Osteoblast (primary cell): ENCODE data around the gene C20orf141. TPM values are rescaled to one million over a fixed set of nuclear protein-coding genes. Genes with fewer than 3 reads are reported as not detected.

ENCODE experiments used
- DNase-seq: peaks from one replicate; pipeline ENCODE4 v3.0.0; 2011; ENCODE audit warnings: low spot score, mixed read lengths; ENCODE audit not compliant: insufficient read length; ENCODE audit errors: missing footprints
- H2AFZ ChIP-seq: 2 replicates; pipeline ENCODE4 v1.6.0; 2011; ENCODE audit warnings: mild to moderate bottlenecking, low read length
- H3K27ac ChIP-seq: 2 replicates; pipeline ENCODE4 v1.5.1; 2011; ENCODE audit warnings: mild to moderate bottlenecking, low read depth, low read length, moderate library complexity
- H3K27me3 ChIP-seq: 2 replicates; pipeline ENCODE4 v1.6.0; 2012; ENCODE audit warnings: mild to moderate bottlenecking, control low read depth, inconsistent platforms, low read length, moderate library complexity; ENCODE audit not compliant: insufficient read depth
- H3K36me3 ChIP-seq: 2 replicates; pipeline ENCODE4 v1.5.1; 2011; ENCODE audit warnings: mild to moderate bottlenecking, low read length, control low read depth, moderate library complexity; ENCODE audit not compliant: insufficient read depth
- H3K4me1 ChIP-seq: 2 replicates; pipeline ENCODE4 v1.5.1; 2011; ENCODE audit warnings: mild to moderate bottlenecking, low read length, control low read depth, moderate library complexity; ENCODE audit not compliant: insufficient read depth
- H3K4me2 ChIP-seq: 2 replicates; pipeline ENCODE4 v1.6.0; 2011; ENCODE audit warnings: mild to moderate bottlenecking, low read length; ENCODE audit not compliant: insufficient read depth
- H3K4me3 ChIP-seq: fragments of 200-600 bp; sonication (generic); 3 replicates; pipeline ENCODE4 v1.5.1; 2012; ENCODE audit warnings: mild to moderate bottlenecking, low read length, inconsistent platforms; ENCODE audit not compliant: insufficient read depth
- H3K79me2 ChIP-seq: 2 replicates; pipeline ENCODE4 v1.6.0; 2012; ENCODE audit warnings: mild to moderate bottlenecking, low read length, control low read depth, inconsistent platforms; ENCODE audit not compliant: insufficient read depth
- H3K9me3 ChIP-seq: 2 replicates; pipeline ENCODE4 v1.5.1; 2011; ENCODE audit warnings: low read depth, low read length, control low read depth
- H4K20me1 ChIP-seq: 2 replicates; pipeline ENCODE4 v1.6.0; 2012; ENCODE audit warnings: mild to moderate bottlenecking, low read length, control low read depth; ENCODE audit not compliant: insufficient read depth
- total RNA-seq: library from RNA; depleted of rRNA; stranded (reverse); fragments of >200 nt; gene quantifications from 2 replicates; pipeline ENCODE4 v1.2.3, GENCODE V29; 2012
- TF ChIP-seq, protein P1 (sequence below): IDR thresholded peaks from 2 replicates; pipeline ENCODE4 v1.5.1; 2011; ENCODE audit warnings: mild to moderate bottlenecking, low read depth, low read length, moderate library complexity; ENCODE audit errors: extremely low read depth

The C20orf141 gene
- total RNA-seq, 1 donor = 0.36 TPM

GRCh38 chr20:2846698-2847097, 31.9 kb downstream of the C20orf141 start:
- H2AFZ ChIP-seq = no peak overlapping the region
- no peak overlapping the region for H3K4me2 ChIP-seq
- H3K79me2 ChIP-seq = peaks cover 21% of the 10 kb centered on the region
- TF ChIP-seq, protein P1, sequence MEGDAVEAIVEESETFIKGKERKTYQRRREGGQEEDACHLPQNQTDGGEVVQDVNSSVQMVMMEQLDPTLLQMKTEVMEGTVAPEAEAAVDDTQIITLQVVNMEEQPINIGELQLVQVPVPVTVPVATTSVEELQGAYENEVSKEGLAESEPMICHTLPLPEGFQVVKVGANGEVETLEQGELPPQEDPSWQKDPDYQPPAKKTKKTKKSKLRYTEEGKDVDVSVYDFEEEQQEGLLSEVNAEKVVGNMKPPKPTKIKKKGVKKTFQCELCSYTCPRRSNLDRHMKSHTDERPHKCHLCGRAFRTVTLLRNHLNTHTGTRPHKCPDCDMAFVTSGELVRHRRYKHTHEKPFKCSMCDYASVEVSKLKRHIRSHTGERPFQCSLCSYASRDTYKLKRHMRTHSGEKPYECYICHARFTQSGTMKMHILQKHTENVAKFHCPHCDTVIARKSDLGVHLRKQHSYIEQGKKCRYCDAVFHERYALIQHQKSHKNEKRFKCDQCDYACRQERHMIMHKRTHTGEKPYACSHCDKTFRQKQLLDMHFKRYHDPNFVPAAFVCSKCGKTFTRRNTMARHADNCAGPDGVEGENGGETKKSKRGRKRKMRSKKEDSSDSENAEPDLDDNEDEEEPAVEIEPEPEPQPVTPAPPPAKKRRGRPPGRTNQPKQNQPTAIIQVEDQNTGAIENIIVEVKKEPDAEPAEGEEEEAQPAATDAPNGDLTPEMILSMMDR = no peak
- no peaks in the 10 kb centered on the region for H3K4me1 ChIP-seq
- no peaks in the 10 kb centered on the region for H3K9me3 ChIP-seq
- H3K27me3 ChIP-seq = no peaks in the 10 kb centered on the region
- H3K27ac ChIP-seq = no peak overlapping the region
- no peak for DNase-seq
- no peak overlapping the region for H3K4me3 ChIP-seq
- H3K36me3 ChIP-seq = no peaks in the 10 kb centered on the region
- H4K20me1 ChIP-seq = peaks cover 20% of the 10 kb centered on the region

DNA sequence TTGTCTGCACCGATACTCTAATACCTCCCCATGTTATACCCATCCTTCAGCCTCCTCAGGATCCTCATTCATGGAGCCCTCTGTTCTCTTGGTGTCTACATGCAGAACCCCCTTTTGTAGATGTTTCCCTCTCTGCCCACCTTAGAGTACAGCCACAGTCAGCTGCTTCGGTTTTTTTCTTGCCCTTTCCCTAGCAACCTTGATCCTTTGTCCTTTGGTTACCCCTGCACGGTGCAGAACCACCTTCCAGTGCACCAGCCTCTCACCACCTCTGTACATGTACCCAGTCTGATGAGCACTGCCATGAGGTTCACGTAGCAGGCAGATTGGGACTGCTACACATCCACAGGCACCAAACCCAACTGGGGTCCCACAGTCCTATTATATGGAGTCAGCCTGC, 33.0 kb downstream of the C20orf141 start:
- H3K4me1 ChIP-seq = peaks cover 4% of the 10 kb centered on the region

GRCh38 chr20:2849529-2849928, 34.7 kb downstream of the C20orf141 start:
- H4K20me1 ChIP-seq = peaks cover 25% of the 10 kb centered on the region
- H3K36me3 ChIP-seq = no peaks in the 10 kb centered on the region
- H3K4me1 ChIP-seq = peaks cover 4% of the 10 kb centered on the region
- H3K27me3 ChIP-seq = no peaks in the 10 kb centered on the region
- H3K9me3 ChIP-seq = no peaks in the 10 kb centered on the region
- no peak overlapping the region for H3K27ac ChIP-seq
- H3K4me2 ChIP-seq = no peak overlapping the region
- peaks cover 5% of the 10 kb centered on the region for H3K79me2 ChIP-seq
- no peak overlapping the region for H3K4me3 ChIP-seq
- TF ChIP-seq, protein P1 = no peak
- no peak for DNase-seq
- no peak overlapping the region for H2AFZ ChIP-seq

More for the DNA sequence above, 33.0 kb downstream of the C20orf141 start:
- Histone ChIP-seq H3K27me3 (no peaks in the 10 kb centered on the region), H3K36me3 (no peaks in the 10 kb centered on the region), H3K4me2 (no peak overlapping the region), H4K20me1 (peaks cover 24% of the 10 kb centered on the region), H3K4me3 (no peak overlapping the region), H3K27ac (no peak overlapping the region), H2AFZ (no peak overlapping the region), H3K9me3 (no peaks in the 10 kb centered on the region), H3K79me2 (peaks cover 16% of the 10 kb centered on the region)
- DNase-seq = no peak
- TF ChIP-seq, protein P1 = no peak

- Histone ChIP-seq H3K27ac (no peak overlapping the region), H3K4me1 (peaks cover 4% of the 10 kb centered on the region), H3K4me2 (no peak overlapping the region), H3K36me3 (no peaks in the 10 kb centered on the region), H2AFZ (no peak overlapping the region), H4K20me1 (peaks cover 29% of the 10 kb centered on the region), H3K4me3 (no peak overlapping the region), H3K9me3 (no peaks in the 10 kb centered on the region), H3K79me2 (no peaks in the 10 kb centered on the region), H3K27me3 (no peaks in the 10 kb centered on the region)
- DNase-seq = no peak
- TF ChIP-seq, protein P1 = no peak
These were observed 36.3 kb downstream of the C20orf141 start for GRCh38 chr20:2851086-2851485.
